ENCODE results near the gene BAMBI. TPM values are rescaled to one million over a fixed set of nuclear protein-coding genes. Genes with fewer than 3 reads are reported as not detected.

Gene BAMBI
- total RNA-seq, 1 experiment from 2014 or later, result 6.2 TPM

GRCh38 chr10:28709001-28709710 is 31.8 kb downstream of the BAMBI start:
- no peaks in the 10 kb centered on the region for H3K4me1 ChIP-seq (ENCODE audit: control insufficient read depth in 1 of 2, insufficient read depth in 2 of 2, low read length in 2 of 2)
- no peak overlapping the region for H3K9ac ChIP-seq (ENCODE audit: low read length)
- ATAC-seq (no peak), DNase-seq (ENCODE audit: low read depth, low spot score) (no peak)
- H3K4me2 ChIP-seq (ENCODE audit: low read length), result no peak overlapping the region
- H3K79me2 ChIP-seq (ENCODE audit: insufficient read depth, low read length), result no peaks in the 10 kb centered on the region
- H3K27ac ChIP-seq (ENCODE audit: low read depth, low read length), result no peak overlapping the region
- H3K9me2 ChIP-seq (ENCODE audit: insufficient read depth), result no peaks in the 10 kb centered on the region
- intact Hi-C loops (cut with micrococcal nuclease), result no loop called here
- H3K36me3 ChIP-seq (ENCODE audit: control insufficient read depth in 1 of 2, insufficient read depth in 2 of 2, low read length in 2 of 2), result no peaks in the 10 kb centered on the region
- H4K20me1 ChIP-seq (ENCODE audit: insufficient read depth), result no peaks in the 10 kb centered on the region
- no peak for TF ChIP-seq YY1 (IDR thresholded peaks at IDR 0.05; ENCODE audit: extremely low read depth, insufficient replicate concordance, low read depth, low read length)
- TF ChIP-seq RAD21 (IDR thresholded peaks at IDR 0.05; ENCODE audit: low read depth), result no peak
- TF ChIP-seq ELF1 (IDR thresholded peaks at IDR 0.05; ENCODE audit: borderline replicate concordance, low read depth), result no peak
- TF ChIP-seq EZH2 (IDR thresholded peaks at IDR 0.05), result no peak
- no peak for TF ChIP-seq CEBPB (IDR thresholded peaks at IDR 0.05; ENCODE audit: low read depth)
- no peak for TF ChIP-seq MAX (IDR thresholded peaks at IDR 0.05)
- no peak for TF ChIP-seq FOSL1 (IDR thresholded peaks at IDR 0.05; ENCODE audit: low read depth)
- no peak for TF ChIP-seq SIN3A (IDR thresholded peaks at IDR 0.05; ENCODE audit: low read depth)
- TF ChIP-seq ZBTB33 (IDR thresholded peaks at IDR 0.05; ENCODE audit: extremely low read depth, insufficient replicate concordance, low read length), result no peak
- TF ChIP-seq EGR1 (IDR thresholded peaks at IDR 0.05; ENCODE audit: low read depth), result no peak
- TF ChIP-seq ATF3 (IDR thresholded peaks at IDR 0.05), result no peak
- no peak for TF ChIP-seq REST (IDR thresholded peaks at IDR 0.05; ENCODE audit: low read depth)
- TF ChIP-seq JUND (IDR thresholded peaks at IDR 0.05), result no peak
- BruUV-seq (replicated peaks), result no TSS peak
- ChIA-PET POLR2A (no interaction called here), RAD21 (ENCODE audit: low non-redundant PET in 1 of 2, low total read pairs in 2 of 2, uncharacterized antibody in 2 of 2, unreplicated experiment in 2 of 2) (no interaction called here), CTCF (no interaction called here)
- no peak overlapping the region for H3K4me3 ChIP-seq (replicated peaks in 1 of 2; ENCODE audit: low read depth in 1 of 2, low read length in 2 of 2)
- H3K27me3 ChIP-seq (ENCODE audit: insufficient read depth, low read length), result no peaks in the 10 kb centered on the region
- H2AFZ ChIP-seq (ENCODE audit: low read depth, low read length, poor library complexity, severe bottlenecking), result no peak overlapping the region
- H3K9me3 ChIP-seq (ENCODE audit: control insufficient read depth in 1 of 2, insufficient read depth in 1 of 2, low read depth in 1 of 2, low read length in 2 of 2), result no peaks in the 10 kb centered on the region
